Measurements from ENCODE around the gene TNFRSF19.

GRCh38 chr13:23616228-23616627 lies 46.0 kb downstream of the TNFRSF19 start:
- no peak for TF ChIP-seq ELF4 (IDR thresholded peaks at IDR 0.05)
- no peak for TF ChIP-seq FOXM1 (IDR thresholded peaks at IDR 0.05; ENCODE audit: borderline replicate concordance)
- no peak for TF ChIP-seq SP1 (IDR thresholded peaks at IDR 0.05)
- no peak for TF ChIP-seq FOXK2 (IDR thresholded peaks at IDR 0.05)
- no peak for TF ChIP-seq FOXA1 (IDR thresholded peaks at IDR 0.05)
- no peak for TF ChIP-seq SUZ12 (IDR thresholded peaks at IDR 0.05)
- no peak for TF ChIP-seq ZNF384 (IDR thresholded peaks at IDR 0.05)
- no peak for TF ChIP-seq ARNT (IDR thresholded peaks at IDR 0.05)
- no peak for TF ChIP-seq NFRKB (IDR thresholded peaks at IDR 0.05)
- no peak for TF ChIP-seq HDGF (IDR thresholded peaks at IDR 0.05; ENCODE audit: borderline replicate concordance)
- TF ChIP-seq TARDBP (IDR thresholded peaks at IDR 0.05): no peak
- TF ChIP-seq BHLHE40 (IDR thresholded peaks at IDR 0.05; ENCODE audit: borderline replicate concordance): no peak
